Keratinocyte (primary cell): ENCODE data around the gene LAMB1. TPM values are rescaled to one million over a fixed set of nuclear protein-coding genes. Genes with fewer than 3 reads are reported as not detected.

Experiments
- DNase-seq: peaks from one replicate; pipeline ENCODE4 v3.0.0-alpha.2; 2011; ENCODE audit warnings: low read depth, missing footprints, low spot score
- FAIRE-seq: peaks from 2 replicates; lab custom pipeline; 2011; peaks lifted over from hg19 to GRCh38; lab: Jason Lieb, UNC
- H2AFZ ChIP-seq: 2 replicates; pipeline ENCODE4 v1.6.0; 2012; ENCODE audit warnings: low read length, control low read depth, inconsistent platforms; ENCODE audit not compliant: control insufficient read depth
- H3K27ac ChIP-seq: 2 replicates; pipeline ENCODE4 v1.5.1; 2011; ENCODE audit warnings: low read length; ENCODE audit not compliant: control insufficient read depth, insufficient read depth
- H3K27me3 ChIP-seq: 3 replicates; pipeline ENCODE4 v1.6.0; 2011; ENCODE audit warnings: low read length; ENCODE audit not compliant: control insufficient read depth, insufficient read depth; ENCODE audit errors: extremely low read depth
- H3K36me3 ChIP-seq, 2 experiments: 2 replicates in 1 of 2; 3 replicates in 1 of 2; pipeline ENCODE4 v1.5.1; 2011; ENCODE audit warnings: low read length in 2 of 2, mild to moderate bottlenecking in 1 of 2; ENCODE audit not compliant: control insufficient read depth in 2 of 2, insufficient read depth in 2 of 2; ENCODE audit errors: extremely low read depth in 1 of 2
- H3K4me1 ChIP-seq: 3 replicates; pipeline ENCODE4 v1.5.1; 2011; ENCODE audit warnings: low read length; ENCODE audit not compliant: control insufficient read depth, insufficient read depth; ENCODE audit errors: extremely low read depth
- H3K4me2 ChIP-seq: 3 replicates; pipeline ENCODE4 v1.6.0; 2011; ENCODE audit warnings: low read depth, low read length; ENCODE audit not compliant: control insufficient read depth, insufficient read depth; ENCODE audit errors: extremely low read depth
- H3K4me3 ChIP-seq, 3 experiments: fragments of 200-600 bp in 1 of 3; sonication (generic) in 1 of 3; 2 replicates in 2 of 3; 3 replicates in 1 of 3; pipeline ENCODE4 v1.5.1; 2011 to 2016; ENCODE audit warnings: low read length in 3 of 3, mild to moderate bottlenecking in 3 of 3, control low read depth in 2 of 3, inconsistent platforms in 1 of 3, low read depth in 1 of 3, mixed read lengths in 1 of 3, mixed run types in 1 of 3, moderate library complexity in 1 of 3; ENCODE audit not compliant: control insufficient read depth in 2 of 3, insufficient read depth in 2 of 3; ENCODE audit errors: extremely low read depth in 1 of 3
- H3K79me2 ChIP-seq: 2 replicates; pipeline ENCODE4 v1.6.0; 2012; ENCODE audit warnings: low read length; ENCODE audit not compliant: control insufficient read depth, insufficient read depth
- H3K9ac ChIP-seq: 3 replicates; pipeline ENCODE4 v1.6.0; 2011; ENCODE audit warnings: low read length; ENCODE audit not compliant: control insufficient read depth, insufficient read depth; ENCODE audit errors: extremely low read depth
- H3K9me1 ChIP-seq: 3 replicates; pipeline ENCODE4 v1.6.0; 2011; ENCODE audit warnings: low read length; ENCODE audit not compliant: control insufficient read depth, insufficient read depth; ENCODE audit errors: extremely low read depth
- H3K9me3 ChIP-seq: 2 replicates; pipeline ENCODE4 v1.5.1; 2012; ENCODE audit warnings: low read depth, low read length; ENCODE audit not compliant: control insufficient read depth
- H4K20me1 ChIP-seq: 3 replicates; pipeline ENCODE4 v1.6.0; 2011; ENCODE audit warnings: low read length; ENCODE audit not compliant: control insufficient read depth, insufficient read depth; ENCODE audit errors: extremely low read depth
- EZH2 ChIP-seq: IDR thresholded peaks from one replicate; pipeline ENCODE4 v1.6.1; 2012; ENCODE audit warnings: inconsistent platforms, mild to moderate bottlenecking, low read length, moderate library complexity
- dilution Hi-C: fragments of 300-500 bp; cut with MboI; formaldehyde crosslinking; loops from one replicate; pipeline ENCODE4 v1.7.0; 2020; ENCODE audit warnings: low sequenced_read_pairs; ENCODE audit not compliant: extremely low pct_ligation_motif_present
- polyA plus RNA-seq, 5 experiments: library from polyadenylated mRNA; depleted of rRNA in 3 of 5; stranded (reverse) in 3 of 5; stranded (forward) in 1 of 5; unstranded in 1 of 5; fragments of >200 nt; gene quantifications; 1 replicate in 1 of 5; 2 replicates in 3 of 5; 3 replicates in 1 of 5; pipeline versions ENCODE4 v1.2.1 to v1.2.3, GENCODE V29; 2011 to 2012; ENCODE audit warnings: missing spikeins in 2 of 5, low read depth in 1 of 5, low replicate concordance in 1 of 5
- TF ChIP-seq, protein P1 (sequence below), 3 experiments: IDR thresholded peaks in 1 of 3; conservative IDR thresholded peaks in 1 of 3; optimal IDR thresholded peaks in 1 of 3; 2 replicates in 2 of 3; 3 replicates in 1 of 3; pipeline versions ENCODE3 to v1.5.1; 2011; ENCODE audit warnings: low read length in 3 of 3, mild to moderate bottlenecking in 3 of 3, moderate library complexity in 2 of 3, control low read depth in 1 of 3, inconsistent platforms in 1 of 3; ENCODE audit not compliant: insufficient read depth in 2 of 3; ENCODE audit errors: extremely low read depth in 1 of 3

The LAMB1 gene
- polyA plus RNA-seq, 1 donor (not counting 4 experiments of a cell fraction or from before 2014, with no cell fraction given) = 97.9 TPM

DNA sequence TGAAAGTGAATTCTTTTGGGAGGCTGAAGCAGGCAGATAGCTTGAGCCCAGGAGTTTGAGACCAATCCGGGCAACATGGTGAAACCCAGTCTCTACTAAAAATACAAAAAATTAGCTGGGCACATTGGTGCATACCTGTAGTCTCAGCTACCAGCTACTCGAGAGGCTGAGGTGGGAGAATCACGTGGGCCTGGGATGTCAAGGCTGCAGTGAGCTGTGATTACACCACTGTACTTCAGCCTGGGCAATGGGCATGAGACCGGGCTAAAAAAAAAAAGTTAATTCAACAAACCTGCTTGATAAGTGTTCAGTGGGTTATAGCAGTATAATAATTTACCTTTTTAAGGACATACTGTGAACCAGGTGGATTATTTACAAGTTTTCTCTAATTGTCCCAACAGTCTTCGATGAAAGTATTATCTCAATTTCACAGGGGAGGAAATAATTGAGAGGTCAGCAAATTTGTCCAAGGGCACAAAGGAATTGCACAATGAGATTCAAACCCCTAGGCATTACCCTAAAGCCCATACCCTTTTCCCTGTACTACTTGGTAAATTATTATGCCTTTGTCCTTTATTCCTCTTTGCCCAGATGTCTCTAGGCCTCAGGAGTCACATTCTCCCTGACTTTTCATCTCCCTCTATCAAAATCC is 125.1 kb downstream of the LAMB1 start:
- Histone ChIP-seq H3K9me1 (no peaks in the 10 kb centered on the region), H2AFZ (no peak overlapping the region), H3K4me1 (peaks cover 3% of the 10 kb centered on the region), H3K4me2 (no peak overlapping the region), H3K4me3 (no peak overlapping the region), H4K20me1 (no peaks in the 10 kb centered on the region), H3K27ac (no peak overlapping the region), H3K9me3 (no peaks in the 10 kb centered on the region), H3K9ac (no peak overlapping the region), H3K79me2 (no peaks in the 10 kb centered on the region), H3K36me3 (no peaks in the 10 kb centered on the region), H3K27me3 (no peaks in the 10 kb centered on the region)
- no peak for DNase-seq
- dilution Hi-C loops = no loop called here
- no peak for TF ChIP-seq EZH2
- TF ChIP-seq, protein P1, sequence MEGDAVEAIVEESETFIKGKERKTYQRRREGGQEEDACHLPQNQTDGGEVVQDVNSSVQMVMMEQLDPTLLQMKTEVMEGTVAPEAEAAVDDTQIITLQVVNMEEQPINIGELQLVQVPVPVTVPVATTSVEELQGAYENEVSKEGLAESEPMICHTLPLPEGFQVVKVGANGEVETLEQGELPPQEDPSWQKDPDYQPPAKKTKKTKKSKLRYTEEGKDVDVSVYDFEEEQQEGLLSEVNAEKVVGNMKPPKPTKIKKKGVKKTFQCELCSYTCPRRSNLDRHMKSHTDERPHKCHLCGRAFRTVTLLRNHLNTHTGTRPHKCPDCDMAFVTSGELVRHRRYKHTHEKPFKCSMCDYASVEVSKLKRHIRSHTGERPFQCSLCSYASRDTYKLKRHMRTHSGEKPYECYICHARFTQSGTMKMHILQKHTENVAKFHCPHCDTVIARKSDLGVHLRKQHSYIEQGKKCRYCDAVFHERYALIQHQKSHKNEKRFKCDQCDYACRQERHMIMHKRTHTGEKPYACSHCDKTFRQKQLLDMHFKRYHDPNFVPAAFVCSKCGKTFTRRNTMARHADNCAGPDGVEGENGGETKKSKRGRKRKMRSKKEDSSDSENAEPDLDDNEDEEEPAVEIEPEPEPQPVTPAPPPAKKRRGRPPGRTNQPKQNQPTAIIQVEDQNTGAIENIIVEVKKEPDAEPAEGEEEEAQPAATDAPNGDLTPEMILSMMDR (optimal IDR thresholded peaks at IDR 0.05 in 1 of 3, IDR thresholded peaks at IDR 0.05 in 1 of 3, conservative IDR thresholded peaks at IDR 0.05 in 1 of 3; ENCODE audit: extremely low read depth in 1 of 3, insufficient read depth in 2 of 3, low read length in 3 of 3) = no peak
- no peak for FAIRE-seq

DNA sequence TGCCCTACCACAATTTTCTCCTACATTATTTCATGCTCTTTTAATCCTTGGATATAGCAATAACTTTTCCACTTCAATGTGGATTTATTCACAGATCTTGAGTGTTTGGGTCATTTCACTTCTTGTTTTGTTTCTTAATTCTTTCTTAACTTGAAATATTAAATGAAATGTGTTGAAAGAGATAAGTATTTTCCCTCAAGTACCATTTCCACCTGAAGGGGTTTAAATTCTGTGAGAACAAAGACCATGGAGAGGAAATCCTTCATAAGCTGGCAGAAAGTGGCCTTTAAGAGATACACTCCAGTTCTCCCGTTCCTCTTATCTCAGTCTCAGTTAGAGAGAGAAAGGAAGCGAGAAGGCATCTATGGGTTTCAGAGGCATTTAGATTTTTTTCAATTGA is 126.0 kb downstream of the LAMB1 start:
- no peaks in the 10 kb centered on the region for H4K20me1 ChIP-seq
- H3K9ac ChIP-seq = no peak overlapping the region
- H2AFZ ChIP-seq = no peak overlapping the region
- H3K4me1 ChIP-seq = peaks cover 3% of the 10 kb centered on the region
- H3K9me1 ChIP-seq = no peaks in the 10 kb centered on the region
- H3K27me3 ChIP-seq = no peaks in the 10 kb centered on the region
- no peaks in the 10 kb centered on the region for H3K36me3 ChIP-seq
- TF ChIP-seq, protein P1 (optimal IDR thresholded peaks at IDR 0.05 in 1 of 3, IDR thresholded peaks at IDR 0.05 in 1 of 3, conservative IDR thresholded peaks at IDR 0.05 in 1 of 3; ENCODE audit: extremely low read depth in 1 of 3, insufficient read depth in 2 of 3, low read length in 3 of 3) = no peak
- TF ChIP-seq EZH2 = no peak
- no peak overlapping the region for H3K4me2 ChIP-seq
- no peak for DNase-seq
- dilution Hi-C loops = no loop called here
- H3K4me3 ChIP-seq = no peak overlapping the region
- H3K27ac ChIP-seq = no peak overlapping the region
- FAIRE-seq = no peak
- no peaks in the 10 kb centered on the region for H3K9me3 ChIP-seq
- no peaks in the 10 kb centered on the region for H3K79me2 ChIP-seq
